Measurements from ENCODE around the gene DUSP28.

DUSP28 gene

GRCh38 chr2:240597054-240597418 lies 36.9 kb downstream of the DUSP28 start:
- no peak for DNase-seq (ENCODE audit: low read depth, low spot score)
- POLR2A ChIA-PET, result no interaction called here

GRCh38 chr2:240597419-240598181 lies 37.4 kb downstream of the DUSP28 start:
- ChIA-PET CTCF (interaction anchor here (1.3 kb wide), 1 partner anchor 84 kb away, joined by 4 read pairs; no protein-coding TSS in a partner anchor), POLR2A (no interaction called here)
- no peak overlapping the region for H3K4me3 ChIP-seq (ENCODE audit: low read depth, low read length)
- TF ChIP-seq CTCF (IDR thresholded peaks at IDR 0.05; ENCODE audit: insufficient read depth, low read length, missing control alignments), result no peak
- DNase-seq (ENCODE audit: low read depth, low spot score), result no peak

More at GRCh38 chr2:240597054-240597418, 36.9 kb downstream of the DUSP28 start:
- CTCF ChIA-PET, result interaction anchor here (1.3 kb wide), 2 partner anchors 10 to 84 kb away, joined by 4 read pairs; partner anchors contain the start of gene CAPN10
- no peak for TF ChIP-seq CTCF (IDR thresholded peaks at IDR 0.05; ENCODE audit: insufficient read depth, low read length, missing control alignments)
- no peak overlapping the region for H3K4me3 ChIP-seq (ENCODE audit: low read depth, low read length)

- no peak for TF ChIP-seq CTCF (IDR thresholded peaks at IDR 0.05; ENCODE audit: insufficient read depth, low read length, missing control alignments)
- CTCF ChIA-PET, result no interaction called here
- POLR2A ChIA-PET, result no interaction called here
- DNase-seq (ENCODE audit: low read depth, low spot score), result no peak
- no peak overlapping the region for H3K4me3 ChIP-seq (ENCODE audit: low read depth, low read length)
These were observed 38.3 kb downstream of the DUSP28 start for GRCh38 chr2:240598311-240598911.

GRCh38 chr2:240599141-240599583 lies 39.0 kb downstream of the DUSP28 start:
- DNase-seq (ENCODE audit: low read depth, low spot score), result no peak
- no peak overlapping the region for H3K4me3 ChIP-seq (ENCODE audit: low read depth, low read length)
- TF ChIP-seq CTCF (IDR thresholded peaks at IDR 0.05; ENCODE audit: insufficient read depth, low read length, missing control alignments), result no peak
- ChIA-PET POLR2A (no interaction called here), CTCF (no interaction called here)

GRCh38 chr2:240600451-240600961 lies 40.3 kb downstream of the DUSP28 start:
- no peak overlapping the region for H3K4me3 ChIP-seq (ENCODE audit: low read depth, low read length)
- ChIA-PET POLR2A (no interaction called here), CTCF (no interaction called here)
- DNase-seq (ENCODE audit: low read depth, low spot score), result no peak
- no peak for TF ChIP-seq CTCF (IDR thresholded peaks at IDR 0.05; ENCODE audit: insufficient read depth, low read length, missing control alignments)

GRCh38 chr2:240601061-240601830 lies 41.1 kb downstream of the DUSP28 start:
- ChIA-PET CTCF (no interaction called here), POLR2A (no interaction called here)
- no peak for TF ChIP-seq CTCF (IDR thresholded peaks at IDR 0.05; ENCODE audit: insufficient read depth, low read length, missing control alignments)
- DNase-seq (ENCODE audit: low read depth, low spot score), result no peak
- H3K4me3 ChIP-seq (ENCODE audit: low read depth, low read length), result no peak overlapping the region
